ELF-1 (cell line): ENCODE data around the gene NKAIN2.
A peak's percentile ranks its signal among the peaks of the same experiment; 100 is the strongest.

Source experiments
- DNase-seq: peaks from one replicate; pipeline ENCODE4 v3.0.0-alpha.2; 2016; ENCODE audit warnings: low read depth, low spot score

NKAIN2 gene

DNA sequence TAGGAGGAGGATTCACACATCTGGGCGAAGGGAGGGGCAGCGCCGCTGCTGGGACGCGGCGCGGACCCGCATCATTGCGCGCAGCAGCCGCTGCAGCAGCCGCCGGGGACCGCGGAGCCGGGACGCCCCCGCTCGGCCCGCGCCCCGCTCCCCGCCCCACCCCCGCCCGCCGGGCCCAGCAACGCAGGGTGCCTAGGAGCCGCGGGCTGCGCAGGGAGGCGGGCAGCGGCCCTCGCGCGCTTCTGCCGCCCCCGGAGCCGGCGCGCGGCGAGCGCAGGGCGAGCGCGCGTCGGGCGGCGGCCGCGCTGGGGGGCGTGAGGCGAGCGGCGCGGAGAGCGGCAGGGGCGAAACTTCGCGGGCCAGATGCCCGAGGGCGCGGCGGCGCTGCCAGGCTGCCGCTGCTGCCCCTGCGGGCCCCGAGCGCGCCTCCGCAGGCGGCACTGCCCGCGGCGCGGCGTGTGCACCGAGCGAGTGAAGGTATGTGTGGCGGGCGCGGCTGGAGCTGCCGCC, at the start of gene NKAIN2:
Gene NKAIN2 (plus strand): TSS at position 362 of the 510 bp plus-strand sequence.
- DNase-seq: no peak

DNA sequence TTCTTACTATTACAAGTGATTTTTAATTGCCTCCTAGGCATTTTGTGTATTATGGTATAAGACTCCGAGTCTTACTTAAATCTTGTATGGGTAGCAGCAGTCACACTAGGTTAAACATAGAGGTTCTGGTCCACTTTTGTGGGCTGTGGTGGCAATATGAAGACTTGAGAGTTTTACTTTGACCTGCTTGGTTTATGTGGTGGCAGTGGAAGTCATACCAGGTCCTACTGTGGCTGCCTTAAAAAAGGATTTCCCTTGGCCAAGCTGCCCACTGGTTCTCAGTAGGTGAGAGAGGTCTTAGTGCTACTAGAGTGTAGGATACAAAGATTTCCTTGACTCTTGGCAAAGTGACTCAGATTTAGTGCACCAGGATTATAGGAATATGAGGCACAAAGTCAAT, 44.2 kb upstream of the NKAIN2 start:
- DNase-seq: no peak

DNA sequence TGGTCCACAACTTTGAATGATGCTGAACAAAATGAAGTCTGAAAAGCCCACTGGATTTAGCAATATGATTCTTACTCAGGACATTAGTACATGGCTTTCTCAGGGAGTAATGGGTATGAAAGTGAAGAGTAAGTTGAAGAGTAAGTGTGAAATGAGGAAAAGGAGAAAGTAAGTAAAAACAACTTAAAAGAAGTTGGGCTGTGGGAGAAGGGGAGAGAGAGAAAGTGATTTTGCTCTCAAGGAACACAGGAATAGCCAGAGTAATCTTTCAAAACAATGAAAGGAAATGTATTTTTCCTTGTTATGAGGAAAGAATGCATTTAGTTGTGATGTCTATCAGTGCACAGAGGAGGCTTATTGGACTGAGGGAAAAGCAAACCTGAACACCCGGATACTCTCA, 39.8 kb upstream of the NKAIN2 start:
- no peak for DNase-seq

DNA sequence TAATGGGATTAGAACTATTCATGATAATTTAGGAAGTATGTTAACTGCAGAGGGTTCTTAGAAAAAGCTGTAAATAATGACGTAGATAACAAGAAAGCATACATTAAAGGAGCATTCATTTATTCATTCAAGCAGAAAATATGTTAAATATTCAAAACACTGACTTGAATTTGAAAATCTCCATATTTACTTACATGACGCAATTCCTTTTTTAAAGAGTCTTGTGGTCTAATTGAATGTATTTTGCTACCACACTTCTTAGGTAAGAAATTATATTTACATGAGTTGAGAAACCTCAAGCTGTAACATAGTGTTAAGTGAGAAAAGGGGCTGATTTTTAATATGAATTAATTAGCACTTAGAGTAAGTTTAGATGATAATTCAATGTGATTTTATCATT, 38.9 kb upstream of the NKAIN2 start:
- no peak for DNase-seq

DNA sequence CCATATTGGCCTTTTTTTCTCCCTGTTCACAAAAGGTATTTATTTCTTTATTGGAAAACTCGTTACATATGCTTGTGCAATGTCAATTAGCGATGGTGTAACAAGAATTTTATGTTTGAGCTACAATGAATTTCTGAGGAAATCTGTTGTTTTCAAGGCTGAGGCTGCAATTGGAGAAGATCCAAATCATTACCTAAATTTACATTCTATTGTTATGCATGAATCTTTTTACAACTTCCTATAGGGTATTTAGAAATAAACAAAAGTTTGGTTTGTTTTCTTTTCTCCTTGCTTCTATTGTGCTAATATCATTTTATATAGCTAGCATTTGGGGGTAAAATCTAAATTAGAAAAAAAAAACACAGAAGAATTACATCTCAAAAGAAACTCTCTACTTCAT, 34.7 kb upstream of the NKAIN2 start:
- no peak for DNase-seq

DNA sequence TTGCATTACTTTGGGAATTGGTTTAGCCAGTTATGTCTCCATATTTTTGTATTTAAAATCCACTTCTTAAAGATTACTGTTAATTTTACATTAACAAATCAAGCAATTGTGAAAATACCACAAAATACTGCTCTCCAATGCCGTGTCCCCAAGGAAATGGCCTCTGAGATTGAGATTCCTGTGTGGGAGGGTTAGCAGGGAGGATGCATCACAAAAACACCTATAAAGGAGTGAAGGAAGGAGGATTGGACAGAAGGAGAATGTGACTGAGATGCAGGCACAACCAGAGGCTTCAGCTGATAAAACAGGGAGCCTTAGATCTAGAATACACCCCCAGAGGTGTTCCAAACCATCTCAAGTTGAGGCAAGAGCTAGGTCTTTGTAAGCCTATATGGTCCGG, 34.2 kb upstream of the NKAIN2 start:
- no peak for DNase-seq

DNA sequence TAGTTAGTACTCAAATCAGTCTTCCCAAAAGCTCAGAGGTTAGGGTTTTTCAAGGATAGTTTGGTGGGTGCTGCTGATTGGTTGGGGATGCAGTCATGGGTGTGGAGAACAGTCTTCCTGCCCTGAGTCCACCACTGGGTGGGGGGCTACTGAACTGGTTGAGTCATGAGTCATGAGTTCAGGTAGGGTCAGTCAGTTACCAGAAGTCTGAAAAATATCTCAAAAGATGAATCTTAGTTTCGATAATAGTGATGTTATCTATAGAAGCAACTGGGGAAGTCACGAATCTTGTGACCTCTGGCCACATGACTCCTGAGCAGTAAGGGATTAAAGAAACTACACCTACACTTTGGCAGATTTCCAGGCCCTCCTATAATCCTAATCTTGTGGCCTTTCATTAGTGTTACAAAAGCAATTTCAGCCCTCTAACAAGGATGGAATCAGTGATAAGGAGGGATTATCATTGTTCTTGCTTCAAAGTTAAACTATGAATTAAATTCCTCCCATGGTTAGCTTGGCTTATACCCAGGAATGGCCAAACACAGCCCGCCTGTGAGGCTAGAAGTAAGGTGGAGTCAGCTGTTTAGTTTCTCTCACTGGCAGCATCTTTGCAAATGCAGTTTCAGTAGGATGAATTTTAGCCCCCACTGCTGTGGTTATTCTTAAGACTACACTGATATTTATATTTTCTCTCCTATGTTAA, 33.3 kb upstream of the NKAIN2 start:
- DNase-seq: no peak

DNA sequence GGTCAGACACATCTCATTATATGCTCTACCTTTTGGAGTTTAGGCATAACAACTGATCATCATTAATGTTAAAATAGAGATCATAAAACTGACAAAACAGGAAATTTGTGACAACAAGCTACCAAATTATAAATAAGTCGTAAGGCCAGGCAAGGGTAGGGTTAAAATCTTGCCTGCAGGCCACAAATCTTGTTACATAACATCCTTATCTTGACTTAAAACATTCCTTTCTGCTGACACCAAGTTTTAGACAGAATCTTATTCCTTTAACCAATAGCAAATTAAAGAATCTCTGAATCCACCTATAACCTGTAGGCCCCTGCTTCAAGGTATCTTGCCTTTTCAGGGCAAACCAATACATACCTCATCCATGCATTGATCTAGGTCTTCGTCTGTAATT, 32.5 kb upstream of the NKAIN2 start:
- DNase-seq: no peak

DNA sequence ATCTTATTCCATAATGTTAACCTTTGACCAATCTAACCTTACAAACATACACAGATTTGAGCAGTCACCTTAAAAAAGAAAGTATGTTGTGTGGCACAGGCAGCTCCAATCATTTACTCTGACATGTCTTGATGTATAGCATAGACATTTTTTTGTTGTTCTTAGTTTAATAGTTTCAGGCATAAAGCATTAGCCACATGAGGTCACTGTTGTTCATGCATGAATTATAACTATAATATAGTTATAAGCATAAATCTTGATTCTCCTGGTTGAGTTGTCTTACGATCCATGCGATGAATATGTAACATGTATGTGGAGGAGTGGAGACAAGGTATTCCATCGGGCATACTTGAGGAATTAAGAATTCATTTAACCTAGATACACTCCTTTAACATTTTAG, 26.1 kb upstream of the NKAIN2 start:
- no peak for DNase-seq

DNA sequence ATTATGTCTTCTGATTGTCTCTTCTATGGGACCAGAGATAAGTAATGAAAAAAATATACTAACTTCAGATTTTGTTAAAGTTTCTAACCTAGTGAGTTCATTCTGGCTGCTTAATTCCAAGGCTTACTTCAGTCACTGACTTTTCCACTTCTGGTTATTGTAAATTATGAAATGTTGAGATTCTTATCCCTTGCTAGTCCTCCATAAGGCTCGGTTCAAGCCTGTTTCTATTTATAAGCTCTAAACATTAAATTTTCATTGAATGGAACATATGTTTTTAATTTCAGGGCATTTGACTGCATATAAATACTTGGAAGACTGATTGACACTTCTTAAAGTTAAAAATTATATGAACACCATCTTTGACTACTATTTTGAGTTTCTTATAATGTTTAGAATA, 23.6 kb upstream of the NKAIN2 start:
- DNase-seq: no peak

DNA sequence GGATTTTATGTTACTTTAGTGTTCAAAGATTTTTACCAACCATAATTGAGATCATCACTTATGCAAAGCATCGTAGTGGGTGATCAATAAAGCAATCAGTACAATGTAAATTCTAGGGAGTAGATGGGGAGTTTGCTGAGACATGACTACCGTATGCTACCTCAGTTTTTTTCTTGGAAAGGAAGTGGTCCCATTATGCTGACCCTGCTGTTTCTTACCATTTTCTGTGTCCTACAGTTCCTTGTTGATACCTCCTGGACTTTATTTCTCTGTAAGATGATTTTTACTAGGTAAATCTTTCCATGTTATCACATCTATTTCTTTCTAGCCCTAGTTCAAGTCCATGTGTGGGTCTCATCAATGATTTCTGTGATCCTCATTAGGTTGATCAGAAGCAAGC, 19.3 kb upstream of the NKAIN2 start:
- DNase-seq: no peak

DNA sequence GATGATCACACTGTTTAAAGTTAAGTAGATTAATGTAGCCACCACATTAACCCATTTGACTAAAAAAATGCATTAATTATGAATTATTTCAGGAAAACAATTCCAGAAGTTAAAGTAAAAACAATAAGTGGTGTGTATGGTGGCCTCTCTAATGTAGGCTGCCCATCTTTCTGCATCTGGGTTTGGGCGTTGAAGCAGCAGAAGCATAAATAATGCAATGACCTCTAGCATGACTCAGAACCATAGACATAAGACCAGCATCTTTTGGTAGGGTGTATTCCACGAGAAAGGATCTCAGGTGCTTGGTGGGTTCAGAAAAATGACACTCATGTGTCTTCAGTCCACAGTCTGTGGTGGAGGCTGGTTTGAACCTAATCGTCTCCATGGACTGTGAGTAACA, 18.6 kb upstream of the NKAIN2 start:
- DNase-seq: no peak

DNA sequence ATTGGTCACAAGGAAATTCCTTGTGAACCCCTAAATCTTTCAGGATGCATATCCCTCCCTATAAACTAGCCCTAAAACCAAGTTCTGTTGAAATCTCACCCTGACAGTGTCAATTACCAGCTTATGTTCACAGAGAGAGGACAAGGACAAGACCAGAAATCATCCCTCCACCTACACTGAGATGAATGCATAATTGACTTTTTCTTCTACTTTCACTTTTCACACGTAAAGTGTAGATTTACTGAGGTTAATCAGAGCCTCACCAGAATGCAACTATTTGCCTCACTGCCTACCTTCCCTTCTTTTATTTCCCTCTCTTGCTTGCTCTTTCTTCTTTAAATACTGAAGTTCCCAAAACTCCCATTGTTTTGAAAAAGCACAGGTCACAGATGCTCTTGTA, 15.3 kb upstream of the NKAIN2 start:
- no peak for DNase-seq

DNA sequence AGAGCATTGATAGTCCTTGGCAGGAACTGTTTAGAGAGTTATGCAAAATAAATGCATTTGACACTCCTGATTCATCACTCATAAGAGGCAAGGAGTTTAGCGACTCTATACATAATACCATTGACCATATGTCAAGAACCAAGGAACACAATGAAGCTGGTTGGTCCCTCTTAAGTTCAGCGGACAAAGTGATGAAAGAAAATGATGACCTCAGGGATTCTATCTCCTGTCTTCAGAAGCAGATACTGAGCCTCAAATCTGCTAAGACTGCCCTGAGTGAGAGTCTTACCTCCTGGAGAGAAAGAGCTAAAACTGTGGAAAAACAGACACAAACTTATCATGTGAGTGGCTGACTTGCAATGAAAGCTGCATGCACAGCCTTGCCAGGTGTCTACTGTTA, 9.5 kb upstream of the NKAIN2 start:
- no peak for DNase-seq

DNA sequence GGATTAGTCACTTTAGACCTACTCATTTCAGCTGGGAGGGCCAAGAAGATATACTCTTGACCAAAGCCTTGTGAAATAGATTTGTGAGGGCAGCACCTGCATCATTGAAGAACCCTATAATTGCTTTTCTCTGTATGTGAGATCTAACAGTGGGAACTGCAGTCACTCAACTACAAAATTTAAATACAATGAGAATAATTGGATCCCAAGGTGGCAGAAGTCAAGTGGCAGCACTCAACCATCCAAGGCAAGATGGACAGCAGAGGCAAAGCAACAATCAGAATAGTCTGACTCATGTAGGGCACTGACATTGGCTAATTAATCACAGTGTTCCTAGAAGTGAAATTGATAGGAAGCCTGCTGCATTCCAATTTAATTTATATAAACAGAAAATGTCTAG, 8.9 kb upstream of the NKAIN2 start:
- DNase-seq: no peak

DNA sequence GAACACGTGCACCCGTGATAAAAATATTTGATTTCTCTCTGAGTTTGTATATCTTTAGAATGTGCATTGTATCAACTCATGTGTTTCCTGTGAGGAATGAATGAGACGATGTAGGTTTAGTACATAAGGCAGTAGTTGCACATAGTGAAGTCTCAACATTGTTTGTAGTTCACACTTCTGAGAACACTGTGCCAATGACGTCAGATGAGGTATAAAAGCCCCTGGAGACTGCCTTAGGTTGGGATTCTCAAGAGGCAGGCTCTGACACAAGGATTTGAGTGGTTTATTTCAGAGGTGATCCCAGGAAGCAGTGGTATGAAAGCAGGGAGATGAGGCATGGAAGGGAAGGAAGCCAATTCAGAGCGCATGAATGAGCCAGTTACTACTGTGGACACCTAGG, 2.6 kb upstream of the NKAIN2 start:
- no peak for DNase-seq

DNA sequence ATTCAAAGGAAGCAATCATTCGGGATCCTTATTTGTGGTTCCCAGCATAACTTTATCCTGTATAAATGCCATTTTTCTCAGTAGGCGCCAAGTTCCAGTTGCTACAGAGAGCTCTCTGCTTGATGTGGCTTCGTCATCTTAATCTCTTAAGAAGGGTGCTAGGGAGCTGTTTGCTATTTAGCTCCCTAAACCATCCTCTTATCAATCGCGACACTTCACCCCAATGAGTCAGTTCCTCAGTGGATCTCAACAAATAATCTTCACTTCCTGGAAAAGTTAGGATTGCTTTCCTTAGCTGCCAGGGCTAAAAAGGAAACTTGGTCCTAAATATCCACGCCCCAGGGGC, 1.3 kb upstream of the NKAIN2 start:
- no peak for DNase-seq

DNA sequence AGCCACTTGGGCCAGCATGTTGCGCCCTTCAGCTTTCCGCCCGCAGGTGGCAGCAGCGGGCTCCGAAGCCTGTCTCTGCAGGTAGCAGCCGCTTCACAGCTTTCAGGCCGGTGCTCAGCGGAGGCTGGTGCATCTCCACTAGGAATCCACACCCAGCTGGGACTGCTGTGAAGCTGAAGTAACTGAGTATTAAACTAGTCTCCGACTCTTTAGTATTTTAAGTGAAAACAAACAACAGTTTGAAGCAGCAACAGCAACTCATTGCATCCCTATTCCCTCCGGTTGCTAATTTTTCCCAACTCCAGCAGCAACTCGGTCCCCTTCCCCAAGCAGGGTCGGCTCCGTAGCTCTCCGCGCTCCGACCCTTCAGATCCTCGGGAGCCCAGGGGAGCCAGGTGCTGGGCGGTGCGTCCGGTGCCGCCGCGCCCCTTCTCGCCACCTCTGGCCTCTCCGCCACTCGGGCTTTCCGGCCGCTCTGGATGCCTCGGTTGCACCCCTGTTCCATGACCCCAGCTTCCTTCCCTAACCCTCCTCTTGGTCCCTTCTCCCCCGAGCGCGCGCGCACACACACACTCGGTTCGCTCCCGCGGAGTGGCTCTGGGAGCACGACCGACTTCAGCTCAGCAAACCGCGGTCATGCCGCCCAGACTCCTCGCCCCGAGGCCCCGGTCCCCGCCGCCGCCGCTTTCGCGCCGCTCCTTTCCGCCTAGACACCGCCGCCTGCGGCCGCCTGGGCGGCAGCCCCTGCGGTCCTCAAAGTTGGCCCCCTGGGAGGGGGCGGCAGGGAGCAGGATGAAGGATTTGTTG, 765 bp upstream of the NKAIN2 start:
- DNase-seq: peak; percentile 94

DNA sequence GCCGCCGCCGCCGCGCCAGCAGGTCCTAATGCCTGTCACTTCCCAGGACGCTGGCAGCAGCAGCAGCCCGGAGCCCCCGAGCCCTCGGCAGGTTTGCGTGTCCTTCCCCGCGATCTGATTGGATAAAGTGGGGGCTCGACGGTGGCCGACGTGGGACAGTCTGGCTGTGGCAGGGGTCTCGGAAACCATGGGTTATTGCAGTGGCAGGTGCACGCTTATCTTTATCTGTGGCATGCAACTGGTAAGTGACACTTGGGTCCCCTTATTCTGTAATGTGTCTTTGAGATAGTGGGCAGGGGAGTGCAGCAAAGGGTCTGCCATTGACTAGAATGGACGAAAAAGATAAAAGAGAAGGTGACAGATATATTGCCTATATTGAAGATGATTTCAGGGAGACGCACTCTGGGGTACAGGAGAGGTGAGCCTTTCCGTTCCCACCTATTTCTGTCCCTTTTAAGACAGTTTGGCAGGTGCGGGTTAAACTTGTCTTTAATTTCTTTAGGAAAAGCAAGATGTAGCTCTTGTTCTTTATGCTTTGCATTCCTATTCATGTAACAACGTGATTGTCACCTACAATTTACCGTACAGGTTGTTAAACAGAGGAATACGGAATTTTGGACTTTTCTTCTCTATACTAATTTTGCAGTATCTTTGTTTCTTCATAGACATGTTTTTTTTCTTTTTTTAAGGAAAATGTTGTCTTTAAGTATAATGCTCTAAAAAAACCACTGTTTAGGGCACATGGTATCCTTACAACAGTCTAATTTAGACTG, 535 bp downstream of the NKAIN2 start:
- peak; percentile 56 for DNase-seq

DNA sequence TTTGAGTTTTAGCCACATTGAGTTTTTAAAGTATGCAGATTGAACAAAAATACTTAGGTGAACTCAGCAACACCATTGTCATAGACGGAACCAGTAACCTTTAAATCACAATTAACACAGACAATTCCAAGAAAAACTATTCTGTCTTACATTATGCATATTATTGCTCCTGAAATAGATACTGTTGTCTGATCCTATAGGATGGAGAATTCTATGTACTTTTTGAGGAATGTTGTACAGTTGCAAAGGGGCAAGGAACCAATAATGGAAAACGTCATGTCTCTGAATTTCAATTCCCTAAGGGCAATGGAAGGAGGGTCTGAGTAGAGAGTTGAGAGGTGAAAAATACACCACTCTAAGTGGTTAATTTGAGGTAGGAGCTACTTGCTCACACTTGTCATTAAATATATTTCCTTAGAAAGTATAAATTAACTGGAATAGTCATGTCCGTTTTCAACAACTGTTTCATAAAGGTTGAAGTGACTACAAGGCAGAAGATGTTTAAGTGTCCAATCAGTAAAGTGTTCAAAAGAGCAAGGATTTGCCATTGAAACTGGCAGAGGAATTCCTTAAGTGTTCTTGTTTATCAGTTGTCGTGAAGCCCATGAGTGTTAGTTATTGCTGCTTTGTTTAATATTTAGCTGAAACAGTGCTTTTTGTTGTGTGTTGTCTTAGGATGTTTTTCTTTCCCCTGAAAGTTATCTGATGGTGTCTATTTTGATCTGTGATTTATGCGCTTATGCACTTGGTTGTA, 1.3 kb downstream of the NKAIN2 start:
- no peak for DNase-seq

DNA sequence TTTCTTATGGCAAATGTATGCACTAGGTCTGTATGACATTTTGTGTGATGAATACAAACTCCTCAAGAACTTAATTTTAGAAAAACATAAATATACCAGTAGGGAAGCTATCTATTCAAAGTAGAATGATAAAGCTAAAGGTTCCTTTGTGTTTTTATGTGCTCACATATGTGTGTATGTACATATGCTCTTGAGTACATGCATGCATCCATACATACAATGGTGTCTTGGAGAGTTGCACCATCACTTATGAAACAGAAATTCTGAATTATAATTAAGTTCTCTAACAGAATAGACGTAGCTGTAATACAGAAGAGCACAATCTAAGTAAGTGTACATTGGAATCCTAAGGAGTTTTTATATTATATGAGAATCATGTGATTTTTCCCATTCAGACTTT, 2.3 kb downstream of the NKAIN2 start:
- DNase-seq: no peak

DNA sequence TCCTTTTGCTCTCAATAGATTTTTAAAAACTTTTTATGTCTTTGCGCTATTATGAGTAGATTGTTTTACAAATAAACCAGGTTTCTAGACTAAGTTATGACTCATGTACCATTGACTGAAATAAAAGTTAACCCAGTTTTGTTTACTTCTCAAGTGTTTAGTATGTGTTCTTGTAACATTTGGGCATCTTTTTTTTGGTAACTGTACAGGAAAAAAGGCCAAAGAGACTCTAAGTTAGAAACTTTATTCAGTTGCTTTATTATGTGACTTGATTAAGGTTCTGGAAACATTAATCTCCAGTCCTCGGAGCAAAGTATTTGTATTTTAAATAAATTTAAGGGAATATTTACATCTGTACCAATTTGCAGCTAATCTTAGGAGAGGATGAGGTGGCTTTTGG, 2.9 kb downstream of the NKAIN2 start:
- DNase-seq: no peak
